Islet precursor cell (in vitro differentiated cells): ENCODE measurements around the gene MIGA1.
A peak's percentile ranks its signal among the peaks of the same experiment; 100 is the strongest.
"Not testable (repeated sequence)": the region's sequence is repeated elsewhere in the genome, so short reads cannot be mapped to it uniquely, and the experiment has no call there.

Experiments
- DNase-seq: peaks from one replicate; pipeline ENCODE4 v3.0.0-alpha.2; 2018

MIGA1 gene

DNA sequence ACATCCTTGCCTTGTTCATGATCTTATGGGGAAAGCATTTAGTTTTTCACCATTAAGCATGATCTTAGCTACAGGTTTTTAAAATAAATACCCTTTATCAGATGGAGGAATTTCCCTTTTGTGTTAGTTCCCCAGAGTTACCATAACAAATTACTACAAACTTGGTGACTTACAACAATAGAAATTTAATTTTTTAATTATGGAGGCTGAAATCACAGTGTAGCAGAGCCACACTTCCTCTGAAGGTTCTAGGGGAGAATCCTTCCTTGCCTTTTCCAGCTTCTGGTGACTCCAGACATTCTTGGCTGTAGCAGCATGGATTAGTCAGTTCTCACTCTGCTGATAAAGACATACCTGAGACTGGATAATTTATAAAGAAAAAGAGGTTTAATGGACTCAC is 18.5 kb downstream of the MIGA1 start:
- no peak for DNase-seq

DNA sequence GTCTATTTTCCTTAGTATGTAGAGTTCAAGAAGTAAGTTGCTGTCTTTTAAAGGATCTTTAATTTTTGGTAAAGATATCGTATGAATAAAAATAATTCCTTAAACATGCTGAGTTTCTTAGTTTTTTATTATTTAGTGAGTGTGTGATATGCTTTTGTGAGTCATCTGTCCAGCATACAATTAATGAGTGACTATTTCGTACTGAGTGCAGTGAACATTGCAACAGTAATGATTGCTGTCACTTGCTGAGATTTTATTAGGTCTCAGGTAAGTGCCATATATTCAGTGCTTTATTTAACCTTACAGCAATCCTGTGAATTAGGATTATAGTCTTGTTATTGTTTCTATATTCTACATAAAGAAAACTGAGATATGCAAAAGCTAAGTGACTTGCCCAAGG is 22.6 kb downstream of the MIGA1 start:
- DNase-seq, result no peak

- DNase-seq, result no peak
These were observed 23.9 kb downstream of the MIGA1 start for GRCh38 chr1:77803371-77803770.

- not testable (repeated sequence) for DNase-seq
These were observed 30.5 kb downstream of the MIGA1 start for GRCh38 chr1:77809787-77810462.

GRCh38 chr1:77811589-77811988 is 32.1 kb downstream of the MIGA1 start:
- not testable (repeated sequence) for DNase-seq

GRCh38 chr1:77817368-77818209 is 38.1 kb downstream of the MIGA1 start:
- DNase-seq, result no peak

- no peak for DNase-seq
These were observed 40.7 kb downstream of the MIGA1 start for GRCh38 chr1:77820121-77820520.

- peak; percentile 61 for DNase-seq
These were observed 44.6 kb downstream of the MIGA1 start for GRCh38 chr1:77824079-77824478.

DNA sequence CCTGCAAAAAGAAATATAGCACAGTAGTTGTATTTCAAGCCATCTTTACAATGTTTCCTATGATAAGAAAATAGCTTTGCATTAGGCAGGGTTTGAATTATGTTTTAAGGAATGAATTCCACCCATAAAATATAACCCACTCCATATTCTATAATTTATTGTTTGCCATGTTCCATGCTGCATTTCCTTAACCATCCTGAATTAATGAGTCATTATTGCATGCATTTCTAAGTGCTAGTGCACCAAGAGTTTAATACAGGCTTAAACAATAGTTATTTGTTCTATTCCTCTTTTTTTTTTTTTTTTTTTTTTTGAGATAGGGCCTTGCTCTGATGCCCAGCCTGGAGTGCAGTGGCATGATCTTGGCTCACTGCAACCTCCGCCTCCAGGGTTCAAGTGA is 45.2 kb downstream of the MIGA1 start:
- no peak for DNase-seq

GRCh38 chr1:77825131-77825709 is 45.8 kb downstream of the MIGA1 start:
- no peak for DNase-seq

DNA sequence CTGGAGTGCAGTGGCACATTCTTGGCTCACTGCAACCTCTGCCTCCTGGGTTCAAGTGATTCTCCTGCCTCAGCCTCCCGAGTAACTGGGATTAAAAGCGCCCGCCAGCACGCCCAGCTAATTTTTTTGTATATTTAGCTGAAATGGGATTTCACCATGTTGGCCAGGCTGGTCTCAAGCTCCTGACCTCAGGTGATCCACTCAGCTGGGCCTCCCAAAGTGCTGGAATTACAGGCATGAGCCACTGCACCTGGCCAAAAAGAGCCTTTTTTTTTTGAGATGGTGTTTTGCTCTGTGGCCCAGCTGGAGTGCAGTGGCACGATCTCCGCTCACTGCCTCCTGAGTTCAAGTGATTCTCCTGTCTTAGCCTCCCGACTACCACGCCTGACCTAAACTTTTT is 47.4 kb downstream of the MIGA1 start:
- not testable (repeated sequence) for DNase-seq

- DNase-seq, result no peak
These were observed 48.6 kb downstream of the MIGA1 start for GRCh38 chr1:77828098-77828497.

GRCh38 chr1:77829851-77830250 is 50.4 kb downstream of the MIGA1 start:
- no peak for DNase-seq

- DNase-seq, result no peak
These were observed 51.5 kb downstream of the MIGA1 start for GRCh38 chr1:77830946-77831345.

DNA sequence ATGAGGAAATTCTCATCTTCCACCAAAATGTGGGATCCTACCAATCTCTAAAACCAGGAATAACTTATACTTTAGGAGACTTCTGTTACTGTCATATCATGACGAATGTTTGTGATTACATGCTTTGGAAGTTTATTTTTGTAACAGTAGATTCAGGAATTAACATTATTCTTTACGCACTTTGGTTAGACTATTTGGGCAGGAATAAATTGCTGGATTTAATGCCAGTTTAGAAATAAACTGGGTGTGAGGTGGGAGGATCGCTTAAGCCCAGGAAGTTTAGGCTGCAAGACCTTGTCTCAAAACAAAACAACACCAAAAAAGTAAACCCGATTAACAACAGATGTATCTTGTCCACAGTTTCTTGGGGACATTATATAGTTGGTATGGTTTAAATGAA is 52.1 kb downstream of the MIGA1 start:
- no peak for DNase-seq

DNA sequence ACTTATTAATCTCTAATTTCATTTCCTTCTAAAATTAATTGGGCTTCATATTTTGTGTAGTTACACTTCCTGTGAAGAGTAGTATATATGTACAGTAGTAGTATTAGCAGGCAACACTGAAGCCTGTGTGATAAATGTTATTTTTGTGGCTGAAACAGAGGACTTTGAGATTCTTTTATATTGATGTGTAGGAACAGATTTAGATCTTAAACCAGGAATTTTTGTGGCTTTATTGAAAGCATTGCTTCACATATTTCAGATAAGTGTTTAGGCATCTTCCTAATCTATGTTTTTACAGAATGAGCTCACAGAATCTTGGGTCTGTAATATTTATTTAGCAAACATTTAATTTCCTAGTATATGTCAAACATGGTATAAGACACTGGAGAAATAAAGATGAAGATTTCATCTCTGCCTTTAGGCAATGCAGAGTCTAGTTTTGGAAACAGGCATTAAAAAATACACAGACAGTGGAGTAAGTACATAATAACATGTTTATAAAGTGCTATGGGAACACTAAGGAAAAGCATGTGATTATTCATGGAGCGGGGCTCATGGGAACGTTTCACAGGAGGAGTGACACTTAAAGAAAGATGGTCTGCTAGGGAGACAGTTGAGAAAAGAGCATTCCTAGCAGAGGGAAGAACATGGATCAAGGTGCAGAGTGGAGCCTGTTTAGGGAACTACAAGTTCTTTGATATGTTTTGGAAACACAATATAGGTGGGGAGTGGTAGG is 52.7 kb downstream of the MIGA1 start:
- DNase-seq, result no peak

- no peak for DNase-seq
These were observed 53.5 kb downstream of the MIGA1 start for GRCh38 chr1:77832901-77833300.

- no peak for DNase-seq
These were observed 54.2 kb downstream of the MIGA1 start for GRCh38 chr1:77833521-77834100.

- DNase-seq, result no peak
These were observed 55.4 kb downstream of the MIGA1 start for GRCh38 chr1:77834771-77835334.

DNA sequence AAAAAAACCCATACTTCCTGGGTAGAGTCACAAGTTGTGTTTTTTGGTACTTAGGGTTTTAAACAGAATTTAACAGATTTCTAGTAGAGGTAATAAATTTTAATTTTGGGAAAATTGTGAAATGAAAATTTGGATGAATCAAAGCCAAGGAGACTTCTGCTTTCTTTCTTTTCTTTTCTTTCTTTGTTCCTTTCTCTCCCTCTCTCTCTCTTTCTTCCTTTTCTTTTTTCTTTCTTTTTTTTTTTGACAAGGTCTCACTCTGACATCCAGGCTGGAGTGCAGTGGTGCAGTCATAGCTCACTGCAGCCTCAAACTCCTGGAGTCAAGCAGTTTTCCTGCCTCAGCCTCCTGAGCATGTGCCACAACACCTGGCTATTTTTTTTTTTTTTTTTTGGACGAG is 62.1 kb downstream of the MIGA1 start:
- DNase-seq, result no peak

DNA sequence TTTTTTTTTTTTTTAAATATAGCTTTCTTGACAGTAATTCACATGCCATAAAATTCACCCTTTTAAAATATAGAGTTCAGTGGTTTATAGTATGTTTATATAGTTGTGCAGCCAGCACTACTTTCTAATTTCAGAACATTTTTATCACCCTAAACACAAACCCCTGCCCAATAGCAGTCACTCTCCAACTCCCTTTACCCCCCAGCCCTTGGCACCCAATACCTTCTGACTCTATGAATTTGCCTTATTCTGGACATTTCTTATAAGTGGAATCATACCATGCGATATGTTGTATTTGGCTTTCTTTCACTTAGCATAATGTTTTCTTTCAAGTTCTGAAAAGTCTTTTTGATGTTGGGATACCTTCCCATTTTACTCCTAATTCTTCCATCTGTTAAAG is 66.5 kb downstream of the MIGA1 start:
- no peak for DNase-seq

GRCh38 chr1:77846966-77847365 is 67.5 kb downstream of the MIGA1 start:
- no peak for DNase-seq

DNA sequence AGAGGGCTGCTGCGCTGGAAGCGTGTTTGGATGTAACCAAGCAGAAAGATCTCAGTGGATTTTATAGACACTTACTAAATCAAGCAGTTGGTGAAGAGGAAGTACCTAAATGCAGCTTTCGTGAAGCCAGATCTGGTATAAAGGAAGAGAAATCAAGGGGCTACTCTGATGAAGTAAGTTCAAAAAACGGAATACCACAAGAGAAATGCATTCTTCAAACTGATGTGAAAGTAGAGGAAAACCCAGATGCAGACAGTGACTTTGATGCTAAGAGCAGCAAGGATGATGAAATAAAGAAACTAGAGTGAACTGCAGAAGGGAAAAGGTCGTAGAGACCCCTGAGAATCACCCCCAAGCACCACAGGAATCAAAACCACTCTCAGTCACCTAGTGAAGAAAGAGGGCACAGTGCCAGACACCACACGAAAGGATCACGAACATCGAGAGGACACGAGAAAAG is 68.2 kb downstream of the MIGA1 start:
- DNase-seq, result no peak
